MM.1S (cell line): Measurements from ENCODE around the gene CCDC178.

Source experiments
- DNase-seq: peaks from one replicate; pipeline ENCODE4 v3.0.0-alpha.2; 2015
- H2AFZ ChIP-seq: fragments of 300-600 bp; sonication (generic); 2 replicates; pipeline ENCODE4 v1.6.0; 2016; ENCODE audit warnings: antibody characterized with exemption, low read length
- H3F3A ChIP-seq: fragments of 300-600 bp; sonication (generic); 2 replicates; pipeline ENCODE4 v1.6.1; 2016; ENCODE audit warnings: mild to moderate bottlenecking, antibody characterized with exemption, low read length, moderate library complexity, mixed read lengths; ENCODE audit not compliant: insufficient read depth
- H3K27ac ChIP-seq: fragments of 300-600 bp; sonication (generic); 2 replicates; pipeline ENCODE4 v1.5.1; 2016; ENCODE audit warnings: mild to moderate bottlenecking, low read length
- H3K27me3 ChIP-seq: fragments of 300-600 bp; sonication (generic); replicated peaks from 2 replicates; pipeline ENCODE4 v1.6.0; 2016; ENCODE audit warnings: low read length; ENCODE audit not compliant: insufficient read depth
- H3K36me3 ChIP-seq: fragments of 300-600 bp; sonication (generic); replicated peaks from 2 replicates; pipeline ENCODE4 v1.6.1; 2016; ENCODE audit warnings: mild to moderate bottlenecking, low read length, mixed read lengths; ENCODE audit not compliant: insufficient read depth
- H3K4me1 ChIP-seq: fragments of 300-600 bp; sonication (generic); 2 replicates; pipeline ENCODE4 v1.6.1; 2016; ENCODE audit warnings: low read length, mixed read lengths
- H3K4me2 ChIP-seq: fragments of 300-600 bp; sonication (generic); 2 replicates; pipeline ENCODE4 v1.6.0; 2016; ENCODE audit warnings: low read depth, low read length
- H3K4me3 ChIP-seq: fragments of 300-600 bp; sonication (generic); 2 replicates; pipeline ENCODE4 v1.5.1; 2016; ENCODE audit warnings: low read length, mixed read lengths
- H3K79me2 ChIP-seq: fragments of 300-600 bp; sonication (generic); 2 replicates; pipeline ENCODE4 v1.6.1; 2016; ENCODE audit warnings: mixed run types, low read length, mixed read lengths
- H3K9ac ChIP-seq: fragments of 300-600 bp; sonication (generic); 2 replicates; pipeline ENCODE4 v1.6.1; 2016; ENCODE audit warnings: low read length, mixed read lengths
- H3K9me2 ChIP-seq: fragments of 300-600 bp; sonication (generic); replicated peaks from 2 replicates; pipeline ENCODE4 v1.6.1; 2016; ENCODE audit warnings: mild to moderate bottlenecking, low read length, mixed read lengths; ENCODE audit not compliant: insufficient read depth
- H3K9me3 ChIP-seq: fragments of 300-600 bp; sonication (generic); replicated peaks from 2 replicates; pipeline ENCODE4 v1.6.1; 2016; ENCODE audit warnings: mild to moderate bottlenecking, low read length, mixed read lengths; ENCODE audit not compliant: insufficient read depth
- H4K20me1 ChIP-seq: fragments of 300-600 bp; sonication (generic); 2 replicates; pipeline ENCODE4 v1.6.1; 2016; ENCODE audit warnings: mild to moderate bottlenecking, low read length, moderate library complexity, mixed read lengths; ENCODE audit not compliant: insufficient read depth
- CTCF ChIP-seq: fragments of 300-600 bp; sonication (generic); IDR thresholded peaks from 2 replicates; pipeline ENCODE4 v1.5.1; 2016; ENCODE audit warnings: antibody characterized with exemption, low read length, mixed read lengths
- EZH2 ChIP-seq: fragments of 300-600 bp; sonication (generic); optimal IDR thresholded peaks from 2 replicates; pipeline ENCODE3; 2017; ENCODE audit warnings: low read depth, mild to moderate bottlenecking, antibody characterized with exemption, low read length, mixed read lengths
- EZH2phosphoT487 ChIP-seq: fragments of 300-600 bp; sonication (generic); IDR thresholded peaks from 2 replicates; pipeline ENCODE4 v1.6.1; 2018; ENCODE audit warnings: antibody characterized with exemption, low read length

Gene CCDC178

GRCh38 chr18:33356735-33357134, 83.8 kb downstream of the CCDC178 start:
- H3K4me3 ChIP-seq, result no peak overlapping the region
- no peak for DNase-seq
- no peaks in the 10 kb centered on the region for H3K79me2 ChIP-seq
- H3K27me3 ChIP-seq, result no peaks in the 10 kb centered on the region
- H4K20me1 ChIP-seq, result no peaks in the 10 kb centered on the region
- no peak overlapping the region for H2AFZ ChIP-seq
- no peak overlapping the region for H3K9ac ChIP-seq
- no peaks in the 10 kb centered on the region for H3K4me1 ChIP-seq
- no peaks in the 10 kb centered on the region for H3F3A ChIP-seq
- no peaks in the 10 kb centered on the region for H3K9me3 ChIP-seq
- no peaks in the 10 kb centered on the region for H3K36me3 ChIP-seq
- H3K9me2 ChIP-seq, result no peaks in the 10 kb centered on the region
- no peak overlapping the region for H3K4me2 ChIP-seq
- TF ChIP-seq EZH2, result no peak
- no peak for TF ChIP-seq CTCF
- TF ChIP-seq EZH2phosphoT487, result no peak
- H3K27ac ChIP-seq, result no peak overlapping the region

- DNase-seq, result no peak
- no peak overlapping the region for H3K27ac ChIP-seq
Observed at GRCh38 chr18:33355756-33356155, 84.8 kb downstream of the CCDC178 start.

GRCh38 chr18:33355263-33355662, 85.3 kb downstream of the CCDC178 start:
- H3K36me3 ChIP-seq, result no peaks in the 10 kb centered on the region
- H3K4me1 ChIP-seq, result no peaks in the 10 kb centered on the region
- H3F3A ChIP-seq, result no peaks in the 10 kb centered on the region
- no peaks in the 10 kb centered on the region for H3K27me3 ChIP-seq
- no peaks in the 10 kb centered on the region for H3K9me3 ChIP-seq
- H3K4me2 ChIP-seq, result no peak overlapping the region
- no peak overlapping the region for H3K4me3 ChIP-seq
- TF ChIP-seq EZH2phosphoT487 (no peak), CTCF (no peak), EZH2 (no peak)
- H3K79me2 ChIP-seq, result no peaks in the 10 kb centered on the region
- no peak overlapping the region for H2AFZ ChIP-seq
- no peaks in the 10 kb centered on the region for H3K9me2 ChIP-seq
- H4K20me1 ChIP-seq, result no peaks in the 10 kb centered on the region
- H3K27ac ChIP-seq, result no peak overlapping the region
- no peak for DNase-seq
- H3K9ac ChIP-seq, result no peak overlapping the region

More at GRCh38 chr18:33355756-33356155, 84.8 kb downstream of the CCDC178 start:
- H2AFZ ChIP-seq, result no peak overlapping the region
- H3K4me2 ChIP-seq, result no peak overlapping the region
- TF ChIP-seq EZH2phosphoT487, result no peak
- no peak for TF ChIP-seq CTCF
- no peak for TF ChIP-seq EZH2
- no peak overlapping the region for H3K4me3 ChIP-seq
- H3K9ac ChIP-seq, result no peak overlapping the region
- H3K9me2 ChIP-seq, result no peaks in the 10 kb centered on the region
- H3K79me2 ChIP-seq, result no peaks in the 10 kb centered on the region
- no peaks in the 10 kb centered on the region for H3K9me3 ChIP-seq
- H4K20me1 ChIP-seq, result no peaks in the 10 kb centered on the region
- H3K36me3 ChIP-seq, result no peaks in the 10 kb centered on the region
- H3K4me1 ChIP-seq, result no peaks in the 10 kb centered on the region
- H3F3A ChIP-seq, result no peaks in the 10 kb centered on the region
- no peaks in the 10 kb centered on the region for H3K27me3 ChIP-seq
